A549 (cell line): ENCODE measurements around the gene DPYD.

ENCODE experiments used
- EP300 ChIP-seq, 2 experiments: fragments of >200 bp; sonication (Bioruptor Twin); formaldehyde crosslinking; IDR thresholded peaks; 2 replicates in 1 of 2; 3 replicates in 1 of 2; pipeline ENCODE4 v1.6.1; 2016 to 2017
- JUNB ChIP-seq: fragments of >200 bp; sonication (Bioruptor Twin); formaldehyde crosslinking; IDR thresholded peaks from 2 replicates; pipeline ENCODE4 v1.6.1; 2016
- PHF8 ChIP-seq: fragments of 200-600 bp; sonication (generic); IDR thresholded peaks from 2 replicates; pipeline ENCODE4 v1.6.1; 2016; ENCODE audit warnings: low read depth, mild to moderate bottlenecking, antibody characterized with exemption, moderate library complexity, borderline replicate concordance
- POLR2A ChIP-seq: IDR thresholded peaks from 2 replicates; pipeline ENCODE4 v1.6.1; 2012; ENCODE audit warnings: mild to moderate bottlenecking, low read length
- RAD21 ChIP-seq, 2 experiments: fragments of >200 bp in 1 of 2; sonication (Bioruptor Twin) in 1 of 2; formaldehyde crosslinking in 1 of 2; IDR thresholded peaks in 1 of 2; conservative IDR thresholded peaks in 1 of 2; 2 replicates in 1 of 2; 3 replicates in 1 of 2; pipeline ENCODE4 v1.6.1; 2012 to 2018; ENCODE audit warnings: inconsistent platforms in 1 of 2
- RNF2 ChIP-seq: fragments of 200-600 bp; sonication (generic); IDR thresholded peaks from 2 replicates; pipeline ENCODE4 v1.6.1; 2016; ENCODE audit warnings: low read depth, mild to moderate bottlenecking, antibody characterized with exemption, moderate library complexity, borderline replicate concordance
- ZC3H11A ChIP-seq: fragments of 450-650 bp; IDR thresholded peaks from 2 replicates; pipeline ENCODE4 v1.6.1; 2014; ENCODE audit warnings: antibody characterized with exemption, mild to moderate bottlenecking
- TF ChIP-seq, protein P1 (sequence below): fragments of >200 bp; sonication (Bioruptor Twin); formaldehyde crosslinking; IDR thresholded peaks from 3 replicates; pipeline ENCODE4 v1.5.1; 2016
- TF ChIP-seq, protein P2 (sequence below): fragments of 200-600 bp; sonication (generic); IDR thresholded peaks from 2 replicates; pipeline ENCODE4 v1.6.1; 2016; ENCODE audit warnings: antibody characterized with exemption, mild to moderate bottlenecking, moderate library complexity
- TF ChIP-seq, protein P3 (sequence below): fragments of 250-450 bp; sonication (Bioruptor Pico); IDR thresholded peaks from 2 replicates; pipeline ENCODE4 v1.5.0; 2021; ENCODE audit warnings: mild to moderate bottlenecking, moderate library complexity, borderline replicate concordance
- TF ChIP-seq, protein P4 (sequence below): fragments of 450-650 bp; IDR thresholded peaks from 2 replicates; pipeline ENCODE4 v1.6.1; 2014; ENCODE audit warnings: antibody characterized with exemption
- TF ChIP-seq, protein P5 (sequence below): IDR thresholded peaks from 2 replicates; pipeline ENCODE4 v1.6.1; 2012

DNA sequence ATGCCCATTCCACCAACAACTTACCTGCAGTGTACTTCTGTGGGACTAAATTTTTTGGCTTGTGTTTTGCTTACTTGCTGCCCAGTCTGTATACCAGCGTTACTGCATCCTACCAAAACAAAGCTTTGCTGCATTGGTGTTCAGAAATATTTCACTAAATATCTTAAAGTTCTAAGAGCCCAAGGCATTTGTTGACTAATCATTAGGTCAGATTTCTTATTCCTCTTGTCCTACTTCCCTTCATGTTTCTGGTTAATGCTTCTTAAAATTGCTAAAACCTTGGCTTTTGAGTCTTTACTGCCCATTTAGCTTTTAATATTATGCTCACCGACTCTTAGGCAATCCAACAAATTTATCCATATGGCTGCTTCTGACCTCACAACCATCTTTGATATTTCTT lies 161.8 kb downstream of the DPYD start:
- TF ChIP-seq RNF2 (no peak), EP300 (IDR thresholded peaks at IDR 0.05) (no peak), PHF8 (no peak), JUNB (no peak), POLR2A (no peak), RAD21 (conservative IDR thresholded peaks at IDR 0.05 in 1 of 2, IDR thresholded peaks at IDR 0.05 in 1 of 2) (no peak), ZC3H11A (no peak)
- TF ChIP-seq, protein P1, sequence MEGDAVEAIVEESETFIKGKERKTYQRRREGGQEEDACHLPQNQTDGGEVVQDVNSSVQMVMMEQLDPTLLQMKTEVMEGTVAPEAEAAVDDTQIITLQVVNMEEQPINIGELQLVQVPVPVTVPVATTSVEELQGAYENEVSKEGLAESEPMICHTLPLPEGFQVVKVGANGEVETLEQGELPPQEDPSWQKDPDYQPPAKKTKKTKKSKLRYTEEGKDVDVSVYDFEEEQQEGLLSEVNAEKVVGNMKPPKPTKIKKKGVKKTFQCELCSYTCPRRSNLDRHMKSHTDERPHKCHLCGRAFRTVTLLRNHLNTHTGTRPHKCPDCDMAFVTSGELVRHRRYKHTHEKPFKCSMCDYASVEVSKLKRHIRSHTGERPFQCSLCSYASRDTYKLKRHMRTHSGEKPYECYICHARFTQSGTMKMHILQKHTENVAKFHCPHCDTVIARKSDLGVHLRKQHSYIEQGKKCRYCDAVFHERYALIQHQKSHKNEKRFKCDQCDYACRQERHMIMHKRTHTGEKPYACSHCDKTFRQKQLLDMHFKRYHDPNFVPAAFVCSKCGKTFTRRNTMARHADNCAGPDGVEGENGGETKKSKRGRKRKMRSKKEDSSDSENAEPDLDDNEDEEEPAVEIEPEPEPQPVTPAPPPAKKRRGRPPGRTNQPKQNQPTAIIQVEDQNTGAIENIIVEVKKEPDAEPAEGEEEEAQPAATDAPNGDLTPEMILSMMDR: no peak
- TF ChIP-seq, protein P2, sequence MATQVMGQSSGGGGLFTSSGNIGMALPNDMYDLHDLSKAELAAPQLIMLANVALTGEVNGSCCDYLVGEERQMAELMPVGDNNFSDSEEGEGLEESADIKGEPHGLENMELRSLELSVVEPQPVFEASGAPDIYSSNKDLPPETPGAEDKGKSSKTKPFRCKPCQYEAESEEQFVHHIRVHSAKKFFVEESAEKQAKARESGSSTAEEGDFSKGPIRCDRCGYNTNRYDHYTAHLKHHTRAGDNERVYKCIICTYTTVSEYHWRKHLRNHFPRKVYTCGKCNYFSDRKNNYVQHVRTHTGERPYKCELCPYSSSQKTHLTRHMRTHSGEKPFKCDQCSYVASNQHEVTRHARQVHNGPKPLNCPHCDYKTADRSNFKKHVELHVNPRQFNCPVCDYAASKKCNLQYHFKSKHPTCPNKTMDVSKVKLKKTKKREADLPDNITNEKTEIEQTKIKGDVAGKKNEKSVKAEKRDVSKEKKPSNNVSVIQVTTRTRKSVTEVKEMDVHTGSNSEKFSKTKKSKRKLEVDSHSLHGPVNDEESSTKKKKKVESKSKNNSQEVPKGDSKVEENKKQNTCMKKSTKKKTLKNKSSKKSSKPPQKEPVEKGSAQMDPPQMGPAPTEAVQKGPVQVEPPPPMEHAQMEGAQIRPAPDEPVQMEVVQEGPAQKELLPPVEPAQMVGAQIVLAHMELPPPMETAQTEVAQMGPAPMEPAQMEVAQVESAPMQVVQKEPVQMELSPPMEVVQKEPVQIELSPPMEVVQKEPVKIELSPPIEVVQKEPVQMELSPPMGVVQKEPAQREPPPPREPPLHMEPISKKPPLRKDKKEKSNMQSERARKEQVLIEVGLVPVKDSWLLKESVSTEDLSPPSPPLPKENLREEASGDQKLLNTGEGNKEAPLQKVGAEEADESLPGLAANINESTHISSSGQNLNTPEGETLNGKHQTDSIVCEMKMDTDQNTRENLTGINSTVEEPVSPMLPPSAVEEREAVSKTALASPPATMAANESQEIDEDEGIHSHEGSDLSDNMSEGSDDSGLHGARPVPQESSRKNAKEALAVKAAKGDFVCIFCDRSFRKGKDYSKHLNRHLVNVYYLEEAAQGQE: no peak
- TF ChIP-seq, protein P3, sequence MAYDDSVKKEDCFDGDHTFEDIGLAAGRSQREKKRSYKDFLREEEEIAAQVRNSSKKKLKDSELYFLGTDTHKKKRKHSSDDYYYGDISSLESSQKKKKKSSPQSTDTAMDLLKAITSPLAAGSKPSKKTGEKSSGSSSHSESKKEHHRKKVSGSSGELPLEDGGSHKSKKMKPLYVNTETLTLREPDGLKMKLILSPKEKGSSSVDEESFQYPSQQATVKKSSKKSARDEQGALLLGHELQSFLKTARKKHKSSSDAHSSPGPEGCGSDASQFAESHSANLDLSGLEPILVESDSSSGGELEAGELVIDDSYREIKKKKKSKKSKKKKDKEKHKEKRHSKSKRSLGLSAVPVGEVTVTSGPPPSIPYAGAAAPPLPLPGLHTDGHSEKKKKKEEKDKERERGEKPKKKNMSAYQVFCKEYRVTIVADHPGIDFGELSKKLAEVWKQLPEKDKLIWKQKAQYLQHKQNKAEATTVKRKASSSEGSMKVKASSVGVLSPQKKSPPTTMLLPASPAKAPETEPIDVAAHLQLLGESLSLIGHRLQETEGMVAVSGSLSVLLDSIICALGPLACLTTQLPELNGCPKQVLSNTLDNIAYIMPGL (CRISPR knock-in tag): no peak
- TF ChIP-seq, protein P4, sequence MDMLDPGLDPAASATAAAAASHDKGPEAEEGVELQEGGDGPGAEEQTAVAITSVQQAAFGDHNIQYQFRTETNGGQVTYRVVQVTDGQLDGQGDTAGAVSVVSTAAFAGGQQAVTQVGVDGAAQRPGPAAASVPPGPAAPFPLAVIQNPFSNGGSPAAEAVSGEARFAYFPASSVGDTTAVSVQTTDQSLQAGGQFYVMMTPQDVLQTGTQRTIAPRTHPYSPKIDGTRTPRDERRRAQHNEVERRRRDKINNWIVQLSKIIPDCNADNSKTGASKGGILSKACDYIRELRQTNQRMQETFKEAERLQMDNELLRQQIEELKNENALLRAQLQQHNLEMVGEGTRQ: no peak
- TF ChIP-seq, protein P5, sequence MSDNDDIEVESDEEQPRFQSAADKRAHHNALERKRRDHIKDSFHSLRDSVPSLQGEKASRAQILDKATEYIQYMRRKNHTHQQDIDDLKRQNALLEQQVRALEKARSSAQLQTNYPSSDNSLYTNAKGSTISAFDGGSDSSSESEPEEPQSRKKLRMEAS: no peak
